ENCODE results near the gene MAP1LC3A. TPM values are rescaled to one million over a fixed set of nuclear protein-coding genes. Genes with fewer than 3 reads are reported as not detected.

MAP1LC3A gene
- total RNA-seq, 1 experiment from 2014 or later, result not detected

GRCh38 chr20:34564833-34565232 is 6.3 kb downstream of the MAP1LC3A start:
- DNase-seq, result no peak
- no peaks in the 10 kb centered on the region for H3K4me1 ChIP-seq (replicated peaks; ENCODE audit: insufficient read depth)
- H4K20me1 ChIP-seq (ENCODE audit: insufficient read depth), result no peaks in the 10 kb centered on the region
- TF ChIP-seq EZH2 (IDR thresholded peaks at IDR 0.05; ENCODE audit: low read depth) (no peak), CTCF (conservative IDR thresholded peaks at IDR 0.05) (no peak)
- H3K9me3 ChIP-seq (ENCODE audit: insufficient read depth, low read depth), result no peaks in the 10 kb centered on the region
- BruUV-seq (replicated peaks), result no TSS peak
- no peaks in the 10 kb centered on the region for H3F3A ChIP-seq (ENCODE audit: insufficient read depth, low read depth)
- H3K27me3 ChIP-seq (ENCODE audit: insufficient read depth, low read depth), result no peaks in the 10 kb centered on the region
- ChIA-PET POLR2A (ENCODE audit: unreplicated experiment) (interaction anchor here (0.7 kb wide), 1 partner anchor 125 kb away, joined by 11 read pairs; no protein-coding TSS in a partner anchor), CTCF (no interaction called here)
- no peaks in the 10 kb centered on the region for H3K9me2 ChIP-seq (ENCODE audit: insufficient read depth)
- no peak overlapping the region for H3K4me3 ChIP-seq
- H3K4me2 ChIP-seq, result no peak overlapping the region
- no peaks in the 10 kb centered on the region for H3K36me3 ChIP-seq (ENCODE audit: low read depth)
- no peak overlapping the region for H3K27ac ChIP-seq
- H2AFZ ChIP-seq, result no peak overlapping the region
- intact Hi-C loops (cut with micrococcal nuclease; ENCODE audit: unreplicated experiment), result no loop called here
- no peaks in the 10 kb centered on the region for H3K79me2 ChIP-seq (ENCODE audit: low read depth)

DNA sequence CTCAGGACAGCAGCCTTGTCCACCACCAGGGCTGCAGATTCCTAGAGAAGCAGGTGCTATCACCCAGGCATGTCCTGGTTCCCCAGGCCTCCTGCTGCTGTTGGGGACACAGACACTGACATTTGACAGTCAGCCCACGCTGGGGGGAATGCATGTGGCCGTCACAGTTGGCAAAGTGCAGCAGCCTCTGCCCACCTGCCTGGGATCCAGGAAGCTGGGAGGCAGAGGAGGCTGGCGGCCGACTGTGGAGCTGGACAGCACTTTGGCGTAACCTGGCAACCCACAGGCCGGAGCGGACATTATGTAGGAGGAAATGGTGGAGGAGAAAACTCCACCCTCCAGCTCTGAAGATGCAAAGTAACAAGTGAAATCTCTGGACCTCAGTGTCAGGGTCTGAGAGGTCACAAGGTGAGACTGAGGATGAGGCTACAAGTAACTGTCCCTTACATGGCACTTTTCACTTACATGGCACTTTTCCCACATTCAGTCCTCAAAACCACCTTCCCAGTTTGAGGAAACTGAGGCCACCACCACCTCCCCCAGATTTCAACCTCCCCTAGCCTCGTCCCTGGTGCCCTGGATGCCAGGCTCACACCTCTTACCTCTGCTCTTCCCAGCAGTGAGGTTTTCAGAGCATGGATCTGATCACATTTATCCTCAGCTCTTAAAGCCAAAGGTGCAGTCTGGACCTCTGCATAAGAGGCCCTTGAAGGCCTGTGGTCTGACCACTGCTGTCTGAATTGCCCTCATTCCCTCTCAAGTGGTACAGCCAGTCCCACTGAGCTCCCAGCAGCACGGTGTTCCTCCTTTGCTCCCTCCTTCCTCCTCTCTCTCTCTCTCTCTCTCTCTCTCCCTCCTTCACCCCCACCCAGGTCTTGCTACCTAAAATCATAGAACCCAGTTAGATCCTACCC is 8.7 kb downstream of the MAP1LC3A start:
- DNase-seq, result no peak
- no peaks in the 10 kb centered on the region for H3K79me2 ChIP-seq (ENCODE audit: low read depth)
- ChIA-PET CTCF (interaction anchor here (0.6 kb wide), 1 partner anchor 90 kb away, joined by 4 read pairs; no protein-coding TSS in a partner anchor), POLR2A (ENCODE audit: unreplicated experiment) (no interaction called here)
- H3K4me1 ChIP-seq (replicated peaks; ENCODE audit: insufficient read depth), result no peaks in the 10 kb centered on the region
- no peak overlapping the region for H3K4me2 ChIP-seq
- H2AFZ ChIP-seq, result no peak overlapping the region
- no peaks in the 10 kb centered on the region for H3K36me3 ChIP-seq (ENCODE audit: low read depth)
- no TSS peak for BruUV-seq (replicated peaks)
- no peaks in the 10 kb centered on the region; the same call in 1 of the 2 replicates for H3F3A ChIP-seq (ENCODE audit: insufficient read depth, low read depth)
- no peaks in the 10 kb centered on the region for H3K9me3 ChIP-seq (ENCODE audit: insufficient read depth, low read depth)
- TF ChIP-seq CTCF (conservative IDR thresholded peaks at IDR 0.05) (no peak), EZH2 (IDR thresholded peaks at IDR 0.05; ENCODE audit: low read depth) (no peak)
- no peaks in the 10 kb centered on the region for H3K9me2 ChIP-seq (ENCODE audit: insufficient read depth)
- intact Hi-C loops (cut with micrococcal nuclease; ENCODE audit: unreplicated experiment), result no loop called here
- no peak overlapping the region for H3K27ac ChIP-seq
- H3K27me3 ChIP-seq (ENCODE audit: insufficient read depth, low read depth), result no peaks in the 10 kb centered on the region
- no peaks in the 10 kb centered on the region for H4K20me1 ChIP-seq (ENCODE audit: insufficient read depth)
- no peak overlapping the region for H3K4me3 ChIP-seq

DNA sequence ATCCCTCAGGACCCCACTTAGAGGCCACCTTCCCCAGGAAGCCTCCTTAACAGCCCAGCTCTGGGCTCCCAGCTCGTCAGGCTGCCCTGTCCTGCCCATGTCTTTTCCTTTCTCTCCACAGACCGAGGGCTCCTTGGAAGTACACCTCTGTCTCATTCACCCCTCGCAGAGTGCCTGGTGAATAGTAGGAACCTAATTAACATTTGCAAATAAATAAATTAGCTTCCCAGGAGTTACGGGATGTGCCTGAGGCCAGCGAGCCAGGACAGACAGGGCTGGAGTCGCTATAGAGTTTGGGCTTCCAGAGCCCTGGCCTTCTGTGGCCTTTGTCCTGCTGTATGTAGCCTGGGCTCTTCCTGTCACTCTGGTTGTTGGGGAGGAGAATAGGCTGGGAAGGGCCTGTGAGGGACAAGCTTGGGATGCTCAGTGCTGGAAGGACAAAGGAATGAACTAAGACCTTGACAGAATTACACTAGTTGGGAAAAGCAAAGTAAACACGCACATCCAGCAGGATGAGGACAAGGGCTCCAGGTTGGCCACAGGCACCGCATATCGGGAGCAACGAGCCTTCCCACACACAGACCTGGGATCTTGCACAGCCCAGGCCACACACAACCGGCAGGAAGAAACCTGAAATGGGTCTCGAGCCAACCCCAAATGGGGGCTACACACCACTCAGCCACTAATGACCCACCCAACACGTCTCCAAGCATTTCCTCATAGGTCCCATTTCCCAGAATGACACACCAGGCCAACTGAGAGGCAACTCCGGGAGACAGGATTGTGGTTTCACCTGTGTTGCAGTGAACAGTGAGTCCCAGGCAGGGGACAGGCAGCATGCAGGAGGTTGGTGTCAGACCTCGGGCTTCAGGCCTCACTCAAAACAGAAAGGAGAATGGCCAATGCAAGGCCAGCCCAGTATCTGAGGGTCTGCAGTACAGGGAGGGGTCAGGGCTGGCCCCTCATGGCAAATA is 9.7 kb downstream of the MAP1LC3A start:
- H2AFZ ChIP-seq, result no peak overlapping the region
- no peaks in the 10 kb centered on the region for H3K9me3 ChIP-seq (ENCODE audit: insufficient read depth, low read depth)
- H4K20me1 ChIP-seq (ENCODE audit: insufficient read depth), result no peaks in the 10 kb centered on the region
- no peak overlapping the region for H3K4me2 ChIP-seq
- H3K4me1 ChIP-seq (replicated peaks; ENCODE audit: insufficient read depth), result no peaks in the 10 kb centered on the region
- CTCF ChIA-PET, result no interaction called here
- TF ChIP-seq EZH2 (IDR thresholded peaks at IDR 0.05; ENCODE audit: low read depth) (no peak), CTCF (conservative IDR thresholded peaks at IDR 0.05) (no peak)
- DNase-seq, result no peak
- no peaks in the 10 kb centered on the region; the same call in 1 of the 2 replicates for H3F3A ChIP-seq (ENCODE audit: insufficient read depth, low read depth)
- intact Hi-C loops (cut with micrococcal nuclease; ENCODE audit: unreplicated experiment), result no loop called here
- BruUV-seq (replicated peaks), result no TSS peak
- no peak overlapping the region for H3K27ac ChIP-seq
- H3K9me2 ChIP-seq (ENCODE audit: insufficient read depth), result no peaks in the 10 kb centered on the region
- no peaks in the 10 kb centered on the region for H3K36me3 ChIP-seq (ENCODE audit: low read depth)
- POLR2A ChIA-PET (ENCODE audit: unreplicated experiment), result no interaction called here
- no peak overlapping the region for H3K4me3 ChIP-seq
- no peaks in the 10 kb centered on the region for H3K27me3 ChIP-seq (ENCODE audit: insufficient read depth, low read depth)
- H3K79me2 ChIP-seq (ENCODE audit: low read depth), result no peaks in the 10 kb centered on the region

Data from PC-9 (cell line).